ENCODE measurements around the gene THOP1. TPM values are rescaled to one million over a fixed set of nuclear protein-coding genes. Genes with fewer than 3 reads are reported as not detected.
"Not testable (repeated sequence)": the region's sequence is repeated elsewhere in the genome, so short reads cannot be mapped to it uniquely, and the experiment has no call there.

THOP1 gene
- total and polyA plus RNA-seq, 11 donors = 36.8 to 114 (median 44.3) TPM

GRCh38 chr19:2815191-2815614 is 29.9 kb downstream of the THOP1 start:
- peaks cover 0 to 10% (median under 1%) of the 10 kb centered on the region in 12 donors for H3K4me1 ChIP-seq
- intact Hi-C loops (cut with DNase I) = no loop called here
- 90 to 94% (median 92%) methylated on average over 3 to 13 of the region's 13 CpGs for WGBS, 4 donors
- ATAC-seq (no peak), DNase-seq (no peak)
- H3K27me3 ChIP-seq = no peaks in the 10 kb centered on the region
- TF ChIP-seq CTCF (IDR thresholded peaks at IDR 0.05) = no peak
- no peak for TF ChIP-seq POLR2A (IDR thresholded peaks at IDR 0.05)
- no peak overlapping the region for H3K4me3 ChIP-seq
- no peaks in the 10 kb centered on the region for H3K9me3 ChIP-seq
- H3K27ac ChIP-seq = no peak overlapping the region
- H3K36me3 ChIP-seq = peaks cover 0 to 37% (median 8%) of the 10 kb centered on the region in 9 donors

GRCh38 chr19:2815923-2816322 is 30.6 kb downstream of the THOP1 start:
- Histone ChIP-seq H3K36me3 (peaks cover 0 to 30% (median under 1%) of the 10 kb centered on the region in 9 donors), H3K27ac (no peak overlapping the region), H3K4me1 (peaks cover 0 to 17% (median 6%) of the 10 kb centered on the region in 12 donors), H3K27me3 (no peaks in the 10 kb centered on the region), H3K9me3 (no peaks in the 10 kb centered on the region), H3K4me3 (no peak overlapping the region)
- 86 to 95% (median 89%) methylated on average over 12 to 15 of the region's 15 CpGs for WGBS, 4 donors
- ATAC-seq = no peak
- no peak for TF ChIP-seq POLR2A (IDR thresholded peaks at IDR 0.05)
- no peak for TF ChIP-seq CTCF (IDR thresholded peaks at IDR 0.05)
- no peak for DNase-seq
- intact Hi-C loops (cut with DNase I) = no loop called here

- Histone ChIP-seq H3K27me3 (no peaks in the 10 kb centered on the region), H3K4me3 (no peak overlapping the region), H3K4me1 (peaks cover 0 to 17% (median 6%) of the 10 kb centered on the region in 12 donors), H3K9me3 (no peaks in the 10 kb centered on the region), H3K36me3 (peaks cover 0 to 27% (median 0%) of the 10 kb centered on the region in 9 donors), H3K27ac (no peak overlapping the region)
- TF ChIP-seq POLR2A (IDR thresholded peaks at IDR 0.05) = no peak
- no peak for TF ChIP-seq CTCF (IDR thresholded peaks at IDR 0.05)
- ATAC-seq = no peak
- intact Hi-C loops (cut with DNase I) = no loop called here
- WGBS, 4 donors = 88 to 92% (median 89%) methylated on average over 14 to 16 of the region's 16 CpGs
- no peak for DNase-seq
Measured at GRCh38 chr19:2816641-2817040, 31.3 kb downstream of the THOP1 start.

GRCh38 chr19:2817237-2817829 is 32.0 kb downstream of the THOP1 start:
- WGBS, 4 donors = 70 to 83% (median 76%) methylated on average over 22 of the region's 22 CpGs
- H3K36me3 ChIP-seq = peaks cover 0 to 21% (median 0%) of the 10 kb centered on the region in 9 donors
- ATAC-seq; H3K9me3 ChIP-seq; H3K27ac ChIP-seq; intact Hi-C loops (cut with DNase I); H3K4me3 ChIP-seq; DNase-seq; H3K27me3 ChIP-seq: not testable (repeated sequence)
- H3K4me1 ChIP-seq = peaks cover 0 to 17% (median 6%) of the 10 kb centered on the region in 12 donors

Measured in heart left ventricle (tissue), 16 donors.